HUES64 (cell line): ENCODE data around the gene AIF1L. TPM values are rescaled to one million over a fixed set of nuclear protein-coding genes. Genes with fewer than 3 reads are reported as not detected.

Experiments used
- H3K27ac ChIP-seq: 2 replicates; pipeline ENCODE4 v1.7.0; 2013; ENCODE audit warnings: low read depth, low read length, inconsistent platforms
- H3K27me3 ChIP-seq: 2 replicates; pipeline ENCODE4 v1.6.1; 2013; ENCODE audit warnings: mild to moderate bottlenecking, low read length; ENCODE audit not compliant: insufficient read depth
- H3K36me3 ChIP-seq: 2 replicates; pipeline ENCODE4 v1.6.1; 2013; ENCODE audit warnings: mild to moderate bottlenecking, low read length; ENCODE audit not compliant: insufficient read depth
- H3K4me1 ChIP-seq: 2 replicates; pipeline ENCODE4 v1.6.1; 2013; ENCODE audit warnings: mild to moderate bottlenecking, low read length, moderate library complexity; ENCODE audit not compliant: insufficient read depth
- H3K4me3 ChIP-seq: 2 replicates; pipeline ENCODE4 v1.5.1; 2013; ENCODE audit warnings: mild to moderate bottlenecking, low read length, moderate library complexity
- H3K9ac ChIP-seq: 2 replicates; pipeline ENCODE4 v1.6.1; 2013; ENCODE audit warnings: mild to moderate bottlenecking, low read depth, low read length
- H3K9me3 ChIP-seq: 2 replicates; pipeline ENCODE4 v1.6.1; 2013; ENCODE audit warnings: low read depth, low read length; ENCODE audit not compliant: insufficient read depth
- WGBS: fragments of 150-250, 120-280 bp; methylation state at CpG from one replicate; pipeline ENCODE4 v1.1.7; 2013; ENCODE audit warnings: missing lambda C conversion rate; 5-methylcytosine and 5-hydroxymethylcytosine counted together
- polyA plus RNA-seq, 2 experiments: library from polyadenylated mRNA; stranded (reverse); fragments of 50-300 nt; gene quantifications; one replicate each; pipeline ENCODE4 v1.2.3, GENCODE V29; 2013

Gene AIF1L
- polyA plus RNA-seq (2013, experiment 1 of 2): 99.3 TPM
- 99.3 TPM for polyA plus RNA-seq (2013, experiment 2 of 2)

- under 1% methylated on average over 86 of the region's 99 CpGs for WGBS
- H3K9me3 ChIP-seq: no peaks in the 10 kb centered on the region
- no peaks in the 10 kb centered on the region for H3K27me3 ChIP-seq
- H3K4me1 ChIP-seq: peaks cover 30% of the 10 kb centered on the region
- peak within 1 kb of the TSS; percentile 93 for H3K9ac ChIP-seq
- peaks cover 6% of the 10 kb centered on the region for H3K36me3 ChIP-seq
- H3K27ac ChIP-seq: peak within 1 kb of the TSS; percentile 91
- H3K4me3 ChIP-seq: peak within 1 kb of the TSS; percentile 88
Observed at GRCh38 chr9:131096269-131097125, at the start of gene AIF1L. TSS of gene AIF1L (plus strand) at chr9:131096531. CDS start at chr9:131096630, 99 bp downstream.

- 28% methylated on average over 35 of the region's 35 CpGs for WGBS
- H3K9ac ChIP-seq: no peak overlapping the region
- H3K4me1 ChIP-seq: no peaks in the 10 kb centered on the region
- no peaks in the 10 kb centered on the region for H3K27me3 ChIP-seq
- H3K4me3 ChIP-seq: no peak overlapping the region; the same call in 1 of the 2 replicates
- peaks cover 5% of the 10 kb centered on the region; the same call in 1 of the 2 replicates for H3K36me3 ChIP-seq
- H3K9me3 ChIP-seq: no peaks in the 10 kb centered on the region
- H3K27ac ChIP-seq: no peak overlapping the region
Observed at GRCh38 chr9:131046581-131047202, 49.6 kb upstream of the AIF1L start.

- Histone ChIP-seq H3K4me3 (no peak overlapping the region), H3K27ac (no peak overlapping the region), H3K27me3 (no peaks in the 10 kb centered on the region), H3K36me3 (no peaks in the 10 kb centered on the region), H3K4me1 (no peaks in the 10 kb centered on the region), H3K9me3 (no peaks in the 10 kb centered on the region), H3K9ac (no peak overlapping the region)
- 75% methylated on average over 6 of the region's 6 CpGs for WGBS
Observed at GRCh38 chr9:131048332-131048731, 48.0 kb upstream of the AIF1L start.

GRCh38 chr9:131048820-131049219, 47.5 kb upstream of the AIF1L start:
- WGBS: 93% methylated on average over 8 of the region's 8 CpGs
- H3K27ac ChIP-seq: no peak overlapping the region
- H3K36me3 ChIP-seq: no peaks in the 10 kb centered on the region
- H3K9me3 ChIP-seq: no peaks in the 10 kb centered on the region
- H3K27me3 ChIP-seq: no peaks in the 10 kb centered on the region
- no peak overlapping the region for H3K4me3 ChIP-seq
- H3K9ac ChIP-seq: no peak overlapping the region
- H3K4me1 ChIP-seq: no peaks in the 10 kb centered on the region

- Histone ChIP-seq H3K27ac (no peak overlapping the region), H3K9me3 (no peaks in the 10 kb centered on the region), H3K36me3 (no peaks in the 10 kb centered on the region), H3K4me3 (no peak overlapping the region), H3K9ac (no peak overlapping the region), H3K27me3 (no peaks in the 10 kb centered on the region), H3K4me1 (no peaks in the 10 kb centered on the region)
- 91% methylated on average over 21 of the region's 21 CpGs for WGBS
Observed at GRCh38 chr9:131049829-131050715, 46.3 kb upstream of the AIF1L start.

GRCh38 chr9:131050831-131051230, 45.5 kb upstream of the AIF1L start:
- Histone ChIP-seq H3K9me3 (no peaks in the 10 kb centered on the region), H3K9ac (no peak overlapping the region), H3K36me3 (no peaks in the 10 kb centered on the region), H3K27me3 (no peaks in the 10 kb centered on the region), H3K4me3 (no peak overlapping the region), H3K4me1 (no peaks in the 10 kb centered on the region), H3K27ac (no peak overlapping the region)
- 94% methylated on average over 15 of the region's 17 CpGs for WGBS

- Histone ChIP-seq H3K36me3 (no peaks in the 10 kb centered on the region), H3K9ac (no peak overlapping the region), H3K4me1 (no peaks in the 10 kb centered on the region), H3K4me3 (no peak overlapping the region), H3K9me3 (no peaks in the 10 kb centered on the region), H3K27me3 (no peaks in the 10 kb centered on the region), H3K27ac (no peak overlapping the region)
- 90% methylated on average over 25 of the region's 25 CpGs for WGBS
Observed at GRCh38 chr9:131051592-131052517, 44.5 kb upstream of the AIF1L start.

- Histone ChIP-seq H3K4me1 (no peaks in the 10 kb centered on the region), H3K9me3 (no peaks in the 10 kb centered on the region), H3K27ac (no peak overlapping the region), H3K4me3 (no peak overlapping the region), H3K9ac (no peak overlapping the region), H3K36me3 (no peaks in the 10 kb centered on the region), H3K27me3 (no peaks in the 10 kb centered on the region)
- 100% methylated on average over 2 of the region's 3 CpGs for WGBS
Observed at GRCh38 chr9:131053896-131054295, 42.4 kb upstream of the AIF1L start.

- Histone ChIP-seq H3K36me3 (no peaks in the 10 kb centered on the region), H3K9ac (no peak overlapping the region), H3K9me3 (no peaks in the 10 kb centered on the region), H3K4me3 (no peak overlapping the region), H3K27me3 (no peaks in the 10 kb centered on the region), H3K4me1 (no peaks in the 10 kb centered on the region), H3K27ac (no peak overlapping the region)
- 92% methylated on average over 14 of the region's 14 CpGs for WGBS
Observed at GRCh38 chr9:131056781-131057506, 39.4 kb upstream of the AIF1L start.
